Fibroblast of villous mesenchyme (primary cell): ENCODE data around the gene TGFBR3. TPM values are rescaled to one million over a fixed set of nuclear protein-coding genes. Genes with fewer than 3 reads are reported as not detected.
A peak's percentile ranks its signal among the peaks of the same experiment; 100 is the strongest.

ENCODE experiments used
- DNase-seq: peaks from one replicate; pipeline ENCODE4 v3.0.0-alpha.2; 2010; ENCODE audit warnings: low read depth
- H3K4me3 ChIP-seq: 2 replicates; pipeline ENCODE4 v1.5.1; 2011; ENCODE audit warnings: low read depth, mild to moderate bottlenecking, low read length
- CTCF ChIP-seq: IDR thresholded peaks from 2 replicates; pipeline ENCODE4 v1.5.1; 2012; ENCODE audit warnings: low read depth, mild to moderate bottlenecking, low read length; ENCODE audit not compliant: insufficient read depth
- total RNA-seq: library from RNA; depleted of rRNA; stranded (reverse); fragments of >200 nt; gene quantifications from 2 replicates; pipeline ENCODE4 v1.2.3, GENCODE V29; 2012

The TGFBR3 gene
- total RNA-seq, 1 donor: 17.7 TPM

GRCh38 chr1:91769742-91770141 is 116.2 kb downstream of the TGFBR3 start:
- DNase-seq: no peak
- no peak overlapping the region for H3K4me3 ChIP-seq
- no peak for TF ChIP-seq CTCF

GRCh38 chr1:91768786-91769725 is 116.9 kb downstream of the TGFBR3 start:
- TF ChIP-seq CTCF: no peak

GRCh38 chr1:91768120-91768519 is 117.8 kb downstream of the TGFBR3 start:
- H3K4me3 ChIP-seq: no peak overlapping the region
- no peak for DNase-seq
- no peak for TF ChIP-seq CTCF

More at GRCh38 chr1:91768786-91769725, 116.9 kb downstream of the TGFBR3 start:
- no peak overlapping the region for H3K4me3 ChIP-seq
- DNase-seq: no peak

GRCh38 chr1:91766883-91767282 is 119.1 kb downstream of the TGFBR3 start:
- no peak for TF ChIP-seq CTCF
- DNase-seq: no peak

GRCh38 chr1:91765880-91766443 is 120.0 kb downstream of the TGFBR3 start:
- no peak for TF ChIP-seq CTCF
- no peak overlapping the region for H3K4me3 ChIP-seq
- no peak for DNase-seq

More at GRCh38 chr1:91766883-91767282, 119.1 kb downstream of the TGFBR3 start:
- no peak overlapping the region for H3K4me3 ChIP-seq

- no peak overlapping the region for H3K4me3 ChIP-seq
- no peak for TF ChIP-seq CTCF
- DNase-seq: peak; percentile 81
These were observed 120.7 kb downstream of the TGFBR3 start for GRCh38 chr1:91765293-91765692.
